Hematopoietic multipotent progenitor cell treated with erythropoietin and hydrocortisone succinate and interleukin-3 and kit ligand, for 6 days (in vitro differentiated cells): Measurements from ENCODE around the gene SNX13.

Experiments
- DNase-seq: peaks from one replicate; pipeline ENCODE4 v3.0.0-alpha.2; 2015

SNX13 gene

GRCh38 chr7:17946591-17946990 is 6.3 kb upstream of the SNX13 start:
- no peak for DNase-seq

GRCh38 chr7:17944720-17945119 is 4.4 kb upstream of the SNX13 start:
- no peak for DNase-seq

GRCh38 chr7:17943006-17943405 is 2.7 kb upstream of the SNX13 start:
- no peak for DNase-seq

GRCh38 chr7:17942231-17942630 is 1.9 kb upstream of the SNX13 start:
- DNase-seq, result no peak

GRCh38 chr7:17940951-17941431 is 697 bp upstream of the SNX13 start:
- peak; percentile 43 for DNase-seq

- DNase-seq, result peak; percentile 66
These were observed 540 bp downstream of the SNX13 start for GRCh38 chr7:17939606-17940301.

- peak; percentile 48 for DNase-seq
These were observed 1.1 kb downstream of the SNX13 start for GRCh38 chr7:17939211-17939605.

GRCh38 chr7:17937506-17938120 is 2.7 kb downstream of the SNX13 start:
- DNase-seq, result no peak

GRCh38 chr7:17936321-17936720 is 4.0 kb downstream of the SNX13 start:
- DNase-seq, result no peak

GRCh38 chr7:17934612-17935240 is 5.6 kb downstream of the SNX13 start:
- DNase-seq, result no peak

- DNase-seq, result peak; percentile 40
These were observed 6.2 kb downstream of the SNX13 start for GRCh38 chr7:17934094-17934493.

- no peak for DNase-seq
These were observed 7.5 kb downstream of the SNX13 start for GRCh38 chr7:17932770-17933169.

GRCh38 chr7:17931069-17931468 is 9.2 kb downstream of the SNX13 start:
- DNase-seq, result no peak

- no peak for DNase-seq
These were observed 9.7 kb downstream of the SNX13 start for GRCh38 chr7:17930546-17930945.

GRCh38 chr7:17929647-17930395 is 10.5 kb downstream of the SNX13 start:
- no peak for DNase-seq

GRCh38 chr7:17928055-17928454 is 12.2 kb downstream of the SNX13 start:
- no peak for DNase-seq

- DNase-seq, result no peak
These were observed 18.4 kb downstream of the SNX13 start for GRCh38 chr7:17921857-17922416.

- no peak for DNase-seq
These were observed 22.5 kb downstream of the SNX13 start for GRCh38 chr7:17917842-17918241.

- no peak for DNase-seq
These were observed 23.5 kb downstream of the SNX13 start for GRCh38 chr7:17916786-17917185.

GRCh38 chr7:17915796-17916195 is 24.5 kb downstream of the SNX13 start:
- no peak for DNase-seq

- DNase-seq, result no peak
These were observed 25.1 kb downstream of the SNX13 start for GRCh38 chr7:17915168-17915567.

- no peak for DNase-seq
These were observed 27.0 kb downstream of the SNX13 start for GRCh38 chr7:17913250-17913649.
